Measurements from ENCODE around the gene KCNK15. TPM values are rescaled to one million over a fixed set of nuclear protein-coding genes. Genes with fewer than 3 reads are reported as not detected.
"Not testable (repeated sequence)": the region's sequence is repeated elsewhere in the genome, so short reads cannot be mapped to it uniquely, and the experiment has no call there.

The KCNK15 gene
- total RNA-seq, 2 experiments from 2014 or later: not detected

GRCh38 chr20:44761423-44761822 lies 15.8 kb downstream of the KCNK15 start:
- no peaks in the 10 kb centered on the region for H3K9me3 Mint-ChIP-seq
- ChIA-PET POLR2A (no interaction called here), CTCF (no interaction called here)
- no peak overlapping the region for H3K27ac Mint-ChIP-seq
- H3K36me3 Mint-ChIP-seq (ENCODE audit: low read depth): no peaks in the 10 kb centered on the region
- H3K27me3 Mint-ChIP-seq: peaks cover 4% of the 10 kb centered on the region
- H3K4me1 Mint-ChIP-seq: no peaks in the 10 kb centered on the region
- H3K4me3 Mint-ChIP-seq: no peak overlapping the region
- DNase-seq: no peak

- H3K36me3 Mint-ChIP-seq (ENCODE audit: low read depth): no peaks in the 10 kb centered on the region
- no peak overlapping the region for H3K4me3 Mint-ChIP-seq
- peaks cover 4% of the 10 kb centered on the region for H3K27me3 Mint-ChIP-seq
- H3K9me3 Mint-ChIP-seq: no peaks in the 10 kb centered on the region
- ChIA-PET CTCF (no interaction called here), POLR2A (no interaction called here)
- no peaks in the 10 kb centered on the region for H3K4me1 Mint-ChIP-seq
- H3K27ac Mint-ChIP-seq: no peak overlapping the region
- no peak for DNase-seq
Measured at GRCh38 chr20:44762466-44763140, 16.9 kb downstream of the KCNK15 start.

- CTCF ChIA-PET: interaction anchor here (1.0 kb wide), 1 partner anchor 11 kb away, joined by 3 read pairs; no protein-coding TSS in a partner anchor
- H3K36me3 Mint-ChIP-seq (ENCODE audit: low read depth); H3K4me1 Mint-ChIP-seq; DNase-seq; H3K27me3 Mint-ChIP-seq; H3K4me3 Mint-ChIP-seq; POLR2A ChIA-PET; H3K27ac Mint-ChIP-seq; H3K9me3 Mint-ChIP-seq: not testable (repeated sequence)
Measured at GRCh38 chr20:44763798-44764197, 18.1 kb downstream of the KCNK15 start.

GRCh38 chr20:44765091-44765490 lies 19.4 kb downstream of the KCNK15 start:
- Mint-ChIP-seq H3K27ac (no peak overlapping the region), H3K9me3 (no peaks in the 10 kb centered on the region)
- CTCF ChIA-PET: no interaction called here

GRCh38 chr20:44765701-44766347 lies 20.2 kb downstream of the KCNK15 start:
- ChIA-PET POLR2A (no interaction called here), CTCF (interaction anchor here (0.6 kb wide), 1 partner anchor 392 kb away, joined by 3 read pairs; no protein-coding TSS in a partner anchor)
- Mint-ChIP-seq H3K36me3 (ENCODE audit: low read depth) (no peaks in the 10 kb centered on the region), H3K4me3 (no peak overlapping the region), H3K4me1 (no peaks in the 10 kb centered on the region), H3K9me3 (no peaks in the 10 kb centered on the region), H3K27ac (no peak overlapping the region), H3K27me3 (no peaks in the 10 kb centered on the region)
- no peak for DNase-seq

More at GRCh38 chr20:44765091-44765490, 19.4 kb downstream of the KCNK15 start:
- no peaks in the 10 kb centered on the region for H3K36me3 Mint-ChIP-seq (ENCODE audit: low read depth)
- no peak overlapping the region for H3K4me3 Mint-ChIP-seq
- H3K27me3 Mint-ChIP-seq: peaks cover 3% of the 10 kb centered on the region
- H3K4me1 Mint-ChIP-seq: no peaks in the 10 kb centered on the region
- POLR2A ChIA-PET: no interaction called here
- DNase-seq: no peak

DNA sequence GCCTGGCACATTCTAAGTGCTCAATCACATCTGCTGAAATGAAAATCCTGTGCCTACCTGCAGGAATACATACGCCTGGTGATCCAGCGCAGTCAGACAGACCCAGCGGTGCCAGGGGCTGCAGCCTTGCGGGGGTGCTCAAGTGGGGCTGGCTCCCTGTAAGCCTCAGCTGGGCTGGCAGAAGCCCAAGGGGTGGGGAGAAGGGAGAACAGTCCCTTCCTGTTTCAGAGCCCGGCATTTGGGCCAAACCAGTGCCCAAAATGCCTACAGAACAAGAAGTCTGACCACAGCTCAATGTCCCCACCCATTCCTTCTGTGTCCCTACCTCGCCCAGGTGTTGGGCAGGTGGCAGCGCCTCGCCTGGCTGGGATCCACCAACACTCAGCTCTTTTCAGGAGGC lies 22.6 kb downstream of the KCNK15 start:
- H3K4me1 Mint-ChIP-seq: no peaks in the 10 kb centered on the region

GRCh38 chr20:44768854-44769480 lies 23.3 kb downstream of the KCNK15 start:
- DNase-seq: no peak
- no peak overlapping the region for H3K4me3 Mint-ChIP-seq
- no peaks in the 10 kb centered on the region for H3K4me1 Mint-ChIP-seq
- peaks cover 5% of the 10 kb centered on the region for H3K27me3 Mint-ChIP-seq
- no peaks in the 10 kb centered on the region for H3K9me3 Mint-ChIP-seq
- ChIA-PET CTCF (interaction anchor here (0.6 kb wide), 1 partner anchor 539 kb away, joined by 3 read pairs; no protein-coding TSS in a partner anchor), POLR2A (no interaction called here)
- no peaks in the 10 kb centered on the region for H3K36me3 Mint-ChIP-seq (ENCODE audit: low read depth)
- no peak overlapping the region for H3K27ac Mint-ChIP-seq

More for the DNA sequence above, 22.6 kb downstream of the KCNK15 start:
- CTCF ChIA-PET: interaction anchor here (0.6 to 2.0 kb wide), 2 partner anchors 21 to 538 kb away, joined by 3 to 6 read pairs; no protein-coding TSS in a partner anchor
- no peaks in the 10 kb centered on the region for H3K9me3 Mint-ChIP-seq
- POLR2A ChIA-PET: no interaction called here
- no peak for DNase-seq
- H3K27ac Mint-ChIP-seq: no peak overlapping the region
- no peaks in the 10 kb centered on the region for H3K36me3 Mint-ChIP-seq (ENCODE audit: low read depth)
- H3K4me3 Mint-ChIP-seq: no peak overlapping the region
- H3K27me3 Mint-ChIP-seq: peaks cover 5% of the 10 kb centered on the region

DNA sequence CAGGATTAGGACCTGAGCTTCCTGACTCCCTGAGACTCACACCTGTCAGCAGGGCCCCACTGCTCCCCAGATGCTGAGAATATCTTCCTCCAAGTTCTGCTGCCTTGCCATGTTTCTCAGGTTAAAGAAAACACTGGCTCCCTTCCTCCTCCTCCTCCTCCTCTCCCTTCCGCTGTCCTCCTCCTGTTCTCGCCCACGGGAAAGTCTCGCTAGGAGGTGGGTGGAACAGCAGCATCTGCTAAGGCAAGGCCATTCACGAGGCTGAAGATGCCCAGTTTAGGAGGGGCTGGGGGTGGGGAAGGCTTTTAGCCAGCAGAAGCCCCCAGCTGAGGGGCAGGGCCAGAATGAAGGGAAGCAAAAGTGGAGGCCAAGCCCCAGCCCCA lies 23.8 kb downstream of the KCNK15 start:
- H3K27ac Mint-ChIP-seq: no peak overlapping the region
- ChIA-PET CTCF (no interaction called here), POLR2A (no interaction called here)
- no peaks in the 10 kb centered on the region for H3K4me1 Mint-ChIP-seq
- no peaks in the 10 kb centered on the region for H3K36me3 Mint-ChIP-seq (ENCODE audit: low read depth)
- no peak for DNase-seq
- H3K4me3 Mint-ChIP-seq: no peak overlapping the region
- H3K9me3 Mint-ChIP-seq: no peaks in the 10 kb centered on the region
- peaks cover 5% of the 10 kb centered on the region for H3K27me3 Mint-ChIP-seq

GRCh38 chr20:44770484-44771171 lies 25.0 kb downstream of the KCNK15 start:
- POLR2A ChIA-PET: no interaction called here
- no peaks in the 10 kb centered on the region for H3K9me3 Mint-ChIP-seq
- H3K4me3 Mint-ChIP-seq: no peak overlapping the region
- H3K27ac Mint-ChIP-seq: no peak overlapping the region
- H3K27me3 Mint-ChIP-seq: peaks cover 5% of the 10 kb centered on the region
- no peaks in the 10 kb centered on the region for H3K4me1 Mint-ChIP-seq
- no peak for DNase-seq
- H3K36me3 Mint-ChIP-seq (ENCODE audit: low read depth): no peaks in the 10 kb centered on the region
- CTCF ChIA-PET: no interaction called here

DNA sequence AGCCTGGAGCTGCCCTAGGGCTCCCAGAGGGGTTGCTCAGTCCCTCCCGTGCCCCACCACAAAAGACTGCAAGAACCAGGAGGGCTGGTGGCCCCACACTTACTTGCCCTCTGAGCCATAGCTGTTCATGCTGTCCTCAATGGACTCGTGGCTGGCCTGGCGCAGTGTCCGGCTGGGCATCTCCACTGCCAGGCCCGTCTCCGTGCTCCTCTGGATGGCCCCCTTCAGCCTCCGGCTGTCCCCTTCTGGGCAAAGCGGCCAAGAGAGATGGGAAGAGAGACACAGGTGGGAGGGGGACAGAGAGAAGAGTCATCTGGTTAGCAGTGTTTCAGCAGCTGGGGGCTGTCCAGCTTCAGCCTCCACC lies 25.5 kb downstream of the KCNK15 start:
- CTCF ChIA-PET: no interaction called here
- H3K36me3 Mint-ChIP-seq (ENCODE audit: low read depth): no peaks in the 10 kb centered on the region
- H3K4me3 Mint-ChIP-seq: no peak overlapping the region
- POLR2A ChIA-PET: no interaction called here
- DNase-seq: no peak
- H3K27ac Mint-ChIP-seq: no peak overlapping the region
- no peaks in the 10 kb centered on the region for H3K4me1 Mint-ChIP-seq
- H3K9me3 Mint-ChIP-seq: no peaks in the 10 kb centered on the region
- peaks cover 5% of the 10 kb centered on the region for H3K27me3 Mint-ChIP-seq

- ChIA-PET POLR2A (no interaction called here), CTCF (interaction anchor here (0.6 kb wide), 1 partner anchor 12 kb away, joined by 3 read pairs; no protein-coding TSS in a partner anchor)
- Mint-ChIP-seq H3K36me3 (ENCODE audit: low read depth) (no peaks in the 10 kb centered on the region), H3K4me3 (no peak overlapping the region), H3K27me3 (peaks cover 5% of the 10 kb centered on the region), H3K9me3 (no peaks in the 10 kb centered on the region), H3K4me1 (no peaks in the 10 kb centered on the region), H3K27ac (no peak overlapping the region)
- no peak for DNase-seq
Measured at GRCh38 chr20:44772636-44773035, 27.0 kb downstream of the KCNK15 start.

DNA sequence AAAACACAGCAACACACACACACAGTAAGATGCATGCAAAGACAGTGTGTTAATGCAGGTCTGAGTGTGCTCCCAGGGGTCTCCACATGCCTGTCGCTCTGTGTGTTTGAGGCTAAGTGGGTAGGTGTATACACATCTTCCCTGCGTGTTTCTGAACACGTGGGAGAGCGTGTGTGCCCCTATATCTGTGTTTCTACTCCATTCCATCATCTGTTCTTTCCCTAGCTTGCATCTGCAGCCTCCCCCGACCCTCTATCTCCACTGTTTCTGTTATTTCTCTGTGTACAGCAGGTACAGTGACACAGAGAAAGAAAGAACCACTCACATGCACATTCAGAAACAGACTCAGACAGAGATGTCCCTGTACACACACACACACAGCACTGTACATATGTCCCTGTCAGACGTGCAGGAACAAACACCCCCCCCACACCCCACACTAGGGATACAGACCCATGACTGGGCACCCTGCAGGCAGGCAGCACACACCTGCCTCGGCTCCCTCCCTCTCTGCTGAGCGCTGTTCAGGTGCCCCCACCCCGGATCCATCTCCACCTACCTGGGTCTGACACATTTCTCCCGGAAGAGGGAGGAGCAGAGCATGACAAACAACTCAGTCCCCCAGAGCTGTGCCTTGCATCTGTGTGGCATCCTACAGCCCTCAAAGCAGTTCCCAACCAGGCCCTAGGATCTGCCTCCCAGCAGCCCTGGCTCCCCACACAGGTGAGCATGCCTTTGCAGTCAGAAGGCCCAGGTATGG lies 27.6 kb downstream of the KCNK15 start:
- POLR2A ChIA-PET: no interaction called here
- CTCF ChIA-PET: interaction anchor here (0.6 kb wide), 1 partner anchor 13 kb away, joined by 3 read pairs; no protein-coding TSS in a partner anchor
- H3K27ac Mint-ChIP-seq: no peak overlapping the region
- no peak overlapping the region for H3K4me3 Mint-ChIP-seq
- DNase-seq: no peak
- H3K36me3 Mint-ChIP-seq (ENCODE audit: low read depth): no peaks in the 10 kb centered on the region
- H3K4me1 Mint-ChIP-seq: no peaks in the 10 kb centered on the region
- no peaks in the 10 kb centered on the region for H3K9me3 Mint-ChIP-seq
- peaks cover 5% of the 10 kb centered on the region for H3K27me3 Mint-ChIP-seq
